Fibroblast of lung (primary cell): ENCODE measurements around the gene RNF11.

Experiments used
- EZH2 ChIP-seq: IDR thresholded peaks from 2 replicates; pipeline ENCODE4 v1.5.1; 2012; ENCODE audit warnings: low read length, control low read depth, mild to moderate bottlenecking; ENCODE audit errors: missing control alignments
- TF ChIP-seq, protein P1 (sequence below), 2 donors: IDR thresholded peaks in 1 of 2; conservative IDR thresholded peaks in 1 of 2; 1 replicate in 1 of 2; 2 replicates in 1 of 2; pipeline ENCODE4 v1.5.1; 2011 to 2012; ENCODE audit warnings: low read length in 2 of 2, control low read depth in 1 of 2, inconsistent platforms in 1 of 2, low read depth in 1 of 2, mild to moderate bottlenecking in 1 of 2

DNA sequence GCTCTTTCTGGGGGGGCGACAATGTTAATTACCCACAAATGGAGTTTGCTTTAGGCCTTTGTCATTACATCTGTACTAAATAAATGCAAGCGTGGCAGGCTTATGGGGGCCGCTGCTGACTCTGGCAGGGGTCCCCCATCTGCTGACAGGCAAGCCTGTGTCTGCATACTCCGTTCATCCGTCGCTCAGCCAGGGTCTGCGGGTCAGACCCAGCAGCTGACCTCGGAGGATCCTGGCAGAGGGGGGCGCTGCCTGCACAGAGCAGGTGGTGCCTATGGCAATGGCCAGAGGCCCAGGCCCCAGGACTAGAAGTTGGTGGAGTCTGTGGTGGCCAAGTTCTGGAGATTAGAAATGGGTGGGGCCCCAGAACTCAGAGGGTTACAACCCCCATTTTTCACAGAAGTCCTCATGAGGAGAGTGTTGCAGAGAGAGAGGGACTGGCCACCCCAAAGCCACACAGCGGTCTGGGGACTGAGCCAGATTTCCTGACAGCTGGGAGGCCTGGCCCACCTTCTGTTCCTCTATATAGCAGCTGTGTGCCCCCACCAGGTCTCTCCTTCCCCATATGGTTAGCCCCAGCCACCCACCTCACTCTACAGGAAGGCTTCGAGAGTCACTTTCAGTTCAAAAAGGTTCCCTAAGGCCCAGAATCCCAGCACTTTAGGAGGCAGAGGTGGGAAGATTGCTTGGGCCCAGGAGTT is 63.3 kb downstream of the RNF11 start:
- TF ChIP-seq, protein P1, sequence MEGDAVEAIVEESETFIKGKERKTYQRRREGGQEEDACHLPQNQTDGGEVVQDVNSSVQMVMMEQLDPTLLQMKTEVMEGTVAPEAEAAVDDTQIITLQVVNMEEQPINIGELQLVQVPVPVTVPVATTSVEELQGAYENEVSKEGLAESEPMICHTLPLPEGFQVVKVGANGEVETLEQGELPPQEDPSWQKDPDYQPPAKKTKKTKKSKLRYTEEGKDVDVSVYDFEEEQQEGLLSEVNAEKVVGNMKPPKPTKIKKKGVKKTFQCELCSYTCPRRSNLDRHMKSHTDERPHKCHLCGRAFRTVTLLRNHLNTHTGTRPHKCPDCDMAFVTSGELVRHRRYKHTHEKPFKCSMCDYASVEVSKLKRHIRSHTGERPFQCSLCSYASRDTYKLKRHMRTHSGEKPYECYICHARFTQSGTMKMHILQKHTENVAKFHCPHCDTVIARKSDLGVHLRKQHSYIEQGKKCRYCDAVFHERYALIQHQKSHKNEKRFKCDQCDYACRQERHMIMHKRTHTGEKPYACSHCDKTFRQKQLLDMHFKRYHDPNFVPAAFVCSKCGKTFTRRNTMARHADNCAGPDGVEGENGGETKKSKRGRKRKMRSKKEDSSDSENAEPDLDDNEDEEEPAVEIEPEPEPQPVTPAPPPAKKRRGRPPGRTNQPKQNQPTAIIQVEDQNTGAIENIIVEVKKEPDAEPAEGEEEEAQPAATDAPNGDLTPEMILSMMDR (conservative IDR thresholded peaks at IDR 0.05 in 1 of 2, IDR thresholded peaks at IDR 0.05 in 1 of 2; ENCODE audit: low read depth in 1 of 2, low read length in 2 of 2): no peak
- TF ChIP-seq EZH2: no peak
